Calu3 (cell line): Measurements from ENCODE around the gene DSTYK. TPM values are rescaled to one million over a fixed set of nuclear protein-coding genes. Genes with fewer than 3 reads are reported as not detected.

ENCODE experiments used
- BruUV-seq: library from RNA; stranded (reverse); fragments of 400-500 nt; replicated peaks from 2 replicates; lab custom pipeline; 2021; lab: Mats Ljungman, UMichigan
- CTCF ChIA-PET: fragments of 300-600 bp; sonication (Branson Sonifier 250); formaldehyde crosslinking; loops from one replicate; lab custom pipeline; 2022; ENCODE audit warnings: antibody characterized with exemption; lab: Charles Lee
- DNase-seq: peaks from one replicate; pipeline ENCODE4 v3.0.0; 2022
- H3K27ac Mint-ChIP-seq: one replicate; pipeline ENCODE4 v1.8.0; 2022; ENCODE audit warnings: mixed read lengths; ENCODE audit not compliant: unreplicated experiment
- H3K27me3 Mint-ChIP-seq: one replicate; pipeline ENCODE4 v1.8.0; 2022; ENCODE audit warnings: mixed read lengths; ENCODE audit not compliant: unreplicated experiment
- H3K36me3 Mint-ChIP-seq: one replicate; pipeline ENCODE4 v1.8.0; 2022; ENCODE audit warnings: mild to moderate bottlenecking, moderate library complexity, mixed read lengths; ENCODE audit not compliant: insufficient read depth, unreplicated experiment
- H3K4me1 Mint-ChIP-seq: one replicate; pipeline ENCODE4 v1.8.0; 2022; ENCODE audit warnings: mild to moderate bottlenecking, low read depth, mixed read lengths; ENCODE audit not compliant: unreplicated experiment
- H3K4me3 Mint-ChIP-seq: one replicate; pipeline ENCODE4 v1.8.0; 2022; ENCODE audit warnings: mild to moderate bottlenecking, low read depth, moderate library complexity, mixed read lengths; ENCODE audit not compliant: unreplicated experiment
- H3K9me3 Mint-ChIP-seq: one replicate; pipeline ENCODE4 v1.8.0; 2022; ENCODE audit warnings: low read depth, mixed read lengths; ENCODE audit not compliant: unreplicated experiment
- CTCF ChIP-seq: fragments of 200-600 bp; IDR thresholded peaks from one replicate; pipeline ENCODE4 v1.8.0; 2022; ENCODE audit warnings: antibody characterized with exemption; ENCODE audit not compliant: unreplicated experiment
- intact Hi-C: fragments of 100-400 bp; cut with micrococcal nuclease; formaldehyde crosslinking; loops from one replicate; pipeline ENCODE4 v1.10.0; 2022; ENCODE audit not compliant: unreplicated experiment
- total RNA-seq: library from RNA; stranded (reverse); gene quantifications from 2 replicates; pipeline ENCODE4 v1.2.3, GENCODE V29; 2022

The DSTYK gene
- total RNA-seq, 1 experiment from 2014 or later: 8.3 TPM

DNA sequence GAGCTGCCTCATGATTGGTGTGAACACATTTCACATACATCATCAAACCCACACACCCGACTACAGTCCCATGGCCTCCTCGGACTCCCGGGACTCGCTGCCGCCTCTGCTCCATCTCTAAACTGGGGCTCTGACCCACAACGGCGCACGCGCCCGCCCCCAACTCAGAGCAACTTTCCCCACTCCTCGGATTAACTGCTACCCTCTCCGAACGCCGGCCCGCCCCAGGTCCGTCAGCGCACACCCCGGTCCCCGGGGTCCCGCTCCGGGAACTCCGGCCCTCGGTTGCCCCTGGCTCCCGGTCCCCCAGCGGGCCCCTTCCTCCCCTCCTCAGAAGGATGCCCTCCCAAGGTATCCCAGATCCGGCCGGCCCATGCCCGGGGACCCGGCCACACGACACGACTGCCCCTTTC, 740 bp downstream of the DSTYK start:
- CTCF ChIA-PET: interaction anchor here (0.6 to 1.3 kb wide), 3 partner anchors 12 to 69 kb away, joined by 3 to 5 read pairs (median 4); no protein-coding TSS in a partner anchor
- H3K9me3 Mint-ChIP-seq: no peaks in the 10 kb centered on the region
- peak overlapping the region; percentile 71 for H3K27ac Mint-ChIP-seq
- peaks cover 19% of the 10 kb centered on the region for H3K27me3 Mint-ChIP-seq
- no peak for DNase-seq
- H3K4me1 Mint-ChIP-seq: peaks cover 15% of the 10 kb centered on the region
- BruUV-seq: no TSS peak
- H3K36me3 Mint-ChIP-seq: peaks cover 16% of the 10 kb centered on the region
- intact Hi-C loops: no loop called here
- no peak for TF ChIP-seq CTCF
- peak overlapping the region; percentile 87 for H3K4me3 Mint-ChIP-seq

GRCh38 chr1:205208811-205209210, 2.7 kb downstream of the DSTYK start:
- Mint-ChIP-seq H3K27me3 (no peaks in the 10 kb centered on the region), H3K27ac (no peak overlapping the region), H3K4me1 (peaks cover 15% of the 10 kb centered on the region), H3K4me3 (no peak overlapping the region), H3K9me3 (no peaks in the 10 kb centered on the region), H3K36me3 (peaks cover 16% of the 10 kb centered on the region)
- TF ChIP-seq CTCF: no peak
- CTCF ChIA-PET: no interaction called here
- intact Hi-C loops: no loop called here
- BruUV-seq: no TSS peak
- DNase-seq: no peak

- no peak for DNase-seq
- no peaks in the 10 kb centered on the region for H3K27me3 Mint-ChIP-seq
- peaks cover 1% of the 10 kb centered on the region for H3K4me1 Mint-ChIP-seq
- TF ChIP-seq CTCF: no peak
- no peak overlapping the region for H3K27ac Mint-ChIP-seq
- no peak overlapping the region for H3K4me3 Mint-ChIP-seq
- CTCF ChIA-PET: no interaction called here
- no TSS peak for BruUV-seq
- H3K9me3 Mint-ChIP-seq: no peaks in the 10 kb centered on the region
- no peaks in the 10 kb centered on the region for H3K36me3 Mint-ChIP-seq
- intact Hi-C loops: no loop called here
Measured at GRCh38 chr1:205205055-205205454, 6.4 kb downstream of the DSTYK start.

DNA sequence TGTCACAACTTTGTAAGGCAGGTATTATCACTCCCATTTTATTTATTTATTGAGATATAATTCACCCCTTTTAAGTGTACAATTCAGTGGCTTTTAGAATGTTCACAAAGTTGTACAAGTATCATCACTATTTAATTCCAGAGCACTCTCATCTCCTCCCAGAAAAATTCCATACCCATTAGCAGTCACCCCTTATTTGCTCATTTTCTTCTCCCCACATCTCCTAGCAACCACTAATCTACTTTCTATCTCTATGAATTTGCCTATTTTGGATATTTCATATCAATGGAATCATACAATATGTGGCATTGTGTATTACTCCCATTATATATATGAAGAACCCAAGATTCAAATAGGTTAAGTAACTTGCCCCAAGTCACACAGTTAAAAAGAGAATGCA, 7.0 kb downstream of the DSTYK start:
- TF ChIP-seq CTCF: no peak
- H3K27ac Mint-ChIP-seq: no peak overlapping the region
- no peaks in the 10 kb centered on the region for H3K36me3 Mint-ChIP-seq
- no peak for DNase-seq
- H3K27me3 Mint-ChIP-seq: no peaks in the 10 kb centered on the region
- no TSS peak for BruUV-seq
- no peaks in the 10 kb centered on the region for H3K4me1 Mint-ChIP-seq
- intact Hi-C loops: no loop called here
- H3K4me3 Mint-ChIP-seq: no peak overlapping the region
- no peaks in the 10 kb centered on the region for H3K9me3 Mint-ChIP-seq
- CTCF ChIA-PET: no interaction called here
